HUES64 (cell line): ENCODE measurements around the gene RBM33. TPM values are rescaled to one million over a fixed set of nuclear protein-coding genes. Genes with fewer than 3 reads are reported as not detected.

ENCODE experiments used
- H3K27ac ChIP-seq: 2 replicates; pipeline ENCODE4 v1.7.0; 2013; ENCODE audit warnings: low read depth, low read length, inconsistent platforms
- H3K27me3 ChIP-seq: 2 replicates; pipeline ENCODE4 v1.6.1; 2013; ENCODE audit warnings: mild to moderate bottlenecking, low read length; ENCODE audit not compliant: insufficient read depth
- H3K36me3 ChIP-seq: 2 replicates; pipeline ENCODE4 v1.6.1; 2013; ENCODE audit warnings: mild to moderate bottlenecking, low read length; ENCODE audit not compliant: insufficient read depth
- H3K4me1 ChIP-seq: 2 replicates; pipeline ENCODE4 v1.6.1; 2013; ENCODE audit warnings: mild to moderate bottlenecking, low read length, moderate library complexity; ENCODE audit not compliant: insufficient read depth
- H3K4me3 ChIP-seq: 2 replicates; pipeline ENCODE4 v1.5.1; 2013; ENCODE audit warnings: mild to moderate bottlenecking, low read length, moderate library complexity
- H3K9ac ChIP-seq: 2 replicates; pipeline ENCODE4 v1.6.1; 2013; ENCODE audit warnings: mild to moderate bottlenecking, low read depth, low read length
- H3K9me3 ChIP-seq: 2 replicates; pipeline ENCODE4 v1.6.1; 2013; ENCODE audit warnings: low read depth, low read length; ENCODE audit not compliant: insufficient read depth
- WGBS: fragments of 150-250, 120-280 bp; methylation state at CpG from one replicate; pipeline ENCODE4 v1.1.7; 2013; ENCODE audit warnings: missing lambda C conversion rate; 5-methylcytosine and 5-hydroxymethylcytosine counted together
- polyA plus RNA-seq, 2 experiments: library from polyadenylated mRNA; stranded (reverse); fragments of 50-300 nt; gene quantifications; one replicate each; pipeline ENCODE4 v1.2.3, GENCODE V29; 2013

RBM33 gene, protein sequence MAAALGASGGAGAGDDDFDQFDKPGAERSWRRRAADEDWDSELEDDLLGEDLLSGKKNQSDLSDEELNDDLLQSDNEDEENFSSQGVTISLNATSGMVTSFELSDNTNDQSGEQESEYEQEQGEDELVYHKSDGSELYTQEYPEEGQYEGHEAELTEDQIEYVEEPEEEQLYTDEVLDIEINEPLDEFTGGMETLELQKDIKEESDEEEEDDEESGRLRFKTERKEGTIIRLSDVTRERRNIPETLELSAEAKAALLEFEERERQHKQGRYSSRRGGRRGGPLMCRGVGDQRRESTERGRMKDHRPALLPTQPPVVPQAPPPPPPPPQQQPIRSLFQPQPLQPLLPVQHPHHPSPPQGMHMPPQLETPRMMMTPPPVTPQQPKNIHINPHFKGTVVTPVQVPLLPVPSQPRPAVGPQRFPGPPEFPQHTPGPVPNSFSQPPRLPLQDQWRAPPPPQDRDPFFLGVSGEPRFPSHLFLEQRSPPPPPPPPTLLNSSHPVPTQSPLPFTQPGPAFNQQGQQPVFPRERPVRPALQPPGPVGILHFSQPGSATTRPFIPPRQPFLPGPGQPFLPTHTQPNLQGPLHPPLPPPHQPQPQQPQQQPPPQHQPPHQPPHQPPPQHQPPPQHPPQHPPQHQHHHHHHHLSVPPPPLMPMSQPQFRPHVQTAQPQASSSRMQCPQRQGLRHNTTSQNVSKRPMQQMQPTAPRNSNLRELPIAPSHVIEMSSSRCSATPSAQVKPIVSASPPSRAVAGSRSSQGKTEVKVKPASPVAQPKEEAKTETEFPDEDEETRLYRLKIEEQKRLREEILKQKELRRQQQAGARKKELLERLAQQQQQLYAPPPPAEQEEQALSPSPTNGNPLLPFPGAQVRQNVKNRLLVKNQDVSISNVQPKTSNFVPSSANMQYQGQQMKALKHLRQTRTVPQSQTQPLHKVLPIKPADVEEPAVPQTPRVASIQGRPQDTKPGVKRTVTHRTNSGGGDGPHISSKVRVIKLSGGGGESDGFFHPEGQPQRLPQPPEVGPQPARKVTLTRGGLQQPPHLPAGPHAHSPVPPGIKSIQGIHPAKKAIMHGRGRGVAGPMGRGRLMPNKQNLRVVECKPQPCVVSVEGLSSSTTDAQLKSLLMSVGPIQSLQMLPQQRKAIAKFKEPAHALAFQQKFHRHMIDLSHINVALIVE
- 20.7 TPM for polyA plus RNA-seq (2013, experiment 1 of 2)
- 26.4 TPM for polyA plus RNA-seq (2013, experiment 2 of 2)

GRCh38 chr7:155644178-155644970, at the start of gene RBM33:
RBM33 (plus strand) TSS chr7:155644661; CDS start chr7:155644877, 216 bp downstream.
- WGBS = under 1% methylated on average over 83 of the region's 85 CpGs
- H3K36me3 ChIP-seq = peaks cover 52% of the 10 kb centered on the region

DNA sequence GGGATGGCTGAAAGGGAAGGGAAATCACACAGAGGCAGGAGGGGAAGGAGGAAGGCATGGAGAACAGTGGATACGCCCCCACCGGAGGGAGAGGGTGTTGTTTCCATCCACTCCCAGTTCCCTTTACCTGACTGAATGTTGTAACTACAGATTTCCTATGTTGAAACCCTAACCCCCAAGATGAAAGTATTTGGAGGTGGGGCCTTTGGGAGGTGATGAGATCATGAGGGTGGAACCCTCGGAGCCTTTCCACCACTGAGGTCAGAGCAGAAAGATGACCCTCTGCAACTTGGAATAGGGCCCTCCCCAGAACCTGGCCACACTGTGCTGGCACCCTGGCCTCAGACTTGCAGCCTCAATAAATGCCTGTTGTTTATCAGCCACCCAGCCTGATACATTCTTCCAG, 49.5 kb upstream of the RBM33 start:
- H3K36me3 ChIP-seq = no peaks in the 10 kb centered on the region
- WGBS = 87% methylated on average over 3 of the region's 3 CpGs
- no peak overlapping the region for H3K27ac ChIP-seq
- H3K9me3 ChIP-seq = no peaks in the 10 kb centered on the region
- peaks cover 4% of the 10 kb centered on the region; the same call in 1 of the 2 replicates for H3K27me3 ChIP-seq
- no peak overlapping the region for H3K9ac ChIP-seq
- H3K4me3 ChIP-seq = no peak overlapping the region
- H3K4me1 ChIP-seq = 0 out of 2 replicates have a peak, but pooled peaks cover 8% of the 10 kb centered on the region

More at GRCh38 chr7:155644178-155644970, at the start of gene RBM33:
- H3K4me3 ChIP-seq = peak within 1 kb of the TSS; percentile 82
- peaks cover 12% of the 10 kb centered on the region for H3K4me1 ChIP-seq
- peaks cover 35% of the 10 kb centered on the region for H3K9me3 ChIP-seq
- no peaks in the 10 kb centered on the region for H3K27me3 ChIP-seq
- H3K9ac ChIP-seq = peak within 1 kb of the TSS; percentile 97
- peak within 1 kb of the TSS; percentile 98 for H3K27ac ChIP-seq

DNA sequence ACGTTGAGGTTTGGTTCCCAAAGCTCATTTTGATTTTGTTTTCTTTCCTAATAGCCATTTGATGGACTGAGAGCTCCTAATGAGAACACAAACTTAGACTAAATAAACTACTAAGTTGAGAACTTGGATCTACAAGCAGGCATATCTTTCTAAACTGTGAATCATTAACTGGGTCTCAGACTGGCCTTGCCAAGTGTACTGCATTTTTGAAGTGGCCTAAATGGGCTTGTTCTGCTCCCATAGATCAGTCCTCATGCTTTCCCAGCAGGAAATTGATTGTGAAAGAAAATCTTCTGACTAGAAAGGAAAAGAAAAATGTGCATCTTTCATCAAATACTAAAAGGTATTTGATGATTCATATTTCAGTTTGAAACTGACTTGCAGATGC, 46.7 kb upstream of the RBM33 start:
- H3K4me3 ChIP-seq = no peak overlapping the region
- no peaks in the 10 kb centered on the region for H3K36me3 ChIP-seq
- H3K9ac ChIP-seq = no peak overlapping the region
- H3K4me1 ChIP-seq = 0 out of 2 replicates have a peak, but pooled peaks cover 8% of the 10 kb centered on the region
- H3K9me3 ChIP-seq = no peaks in the 10 kb centered on the region
- H3K27ac ChIP-seq = no peak overlapping the region
- 85% methylated on average over 1 of the region's 1 CpG for WGBS
- H3K27me3 ChIP-seq = peaks cover 4% of the 10 kb centered on the region; the same call in 1 of the 2 replicates

GRCh38 chr7:155598810-155599210, 45.7 kb upstream of the RBM33 start:
- H3K9ac ChIP-seq = no peak overlapping the region
- peaks cover 4% of the 10 kb centered on the region; the same call in 1 of the 2 replicates for H3K27me3 ChIP-seq
- 3% methylated on average over 11 of the region's 12 CpGs for WGBS
- H3K9me3 ChIP-seq = no peaks in the 10 kb centered on the region
- H3K36me3 ChIP-seq = no peaks in the 10 kb centered on the region
- no peak overlapping the region for H3K27ac ChIP-seq
- H3K4me1 ChIP-seq = 0 out of 2 replicates have a peak, but pooled peaks cover 8% of the 10 kb centered on the region
- no peak overlapping the region for H3K4me3 ChIP-seq

DNA sequence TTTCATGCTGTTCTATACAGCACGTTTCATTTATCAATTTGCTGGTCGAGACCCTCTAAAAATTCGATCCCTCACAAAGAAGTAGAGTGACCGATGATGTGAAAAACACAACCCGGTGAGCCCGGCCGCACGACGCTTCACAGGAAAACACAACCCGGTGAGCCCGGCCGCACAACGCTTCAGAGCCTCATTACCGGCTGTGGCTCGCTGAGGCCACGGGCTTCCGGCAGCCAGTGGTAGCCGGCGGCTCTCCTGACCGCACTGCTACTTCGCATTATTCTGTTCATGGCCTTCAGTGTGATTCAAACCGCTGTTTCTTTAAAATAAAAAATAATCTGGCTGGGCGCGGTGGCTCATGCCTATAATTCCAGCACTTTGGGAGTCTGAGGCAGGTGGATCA, 42.3 kb upstream of the RBM33 start:
- Histone ChIP-seq H3K27ac (no peak overlapping the region), H3K9ac (no peak overlapping the region), H3K9me3 (no peaks in the 10 kb centered on the region), H3K4me1 (no peaks in the 10 kb centered on the region), H3K27me3 (peaks cover 4% of the 10 kb centered on the region; the same call in 1 of the 2 replicates), H3K36me3 (no peaks in the 10 kb centered on the region), H3K4me3 (no peak overlapping the region)
- 96% methylated on average over 24 of the region's 24 CpGs for WGBS

DNA sequence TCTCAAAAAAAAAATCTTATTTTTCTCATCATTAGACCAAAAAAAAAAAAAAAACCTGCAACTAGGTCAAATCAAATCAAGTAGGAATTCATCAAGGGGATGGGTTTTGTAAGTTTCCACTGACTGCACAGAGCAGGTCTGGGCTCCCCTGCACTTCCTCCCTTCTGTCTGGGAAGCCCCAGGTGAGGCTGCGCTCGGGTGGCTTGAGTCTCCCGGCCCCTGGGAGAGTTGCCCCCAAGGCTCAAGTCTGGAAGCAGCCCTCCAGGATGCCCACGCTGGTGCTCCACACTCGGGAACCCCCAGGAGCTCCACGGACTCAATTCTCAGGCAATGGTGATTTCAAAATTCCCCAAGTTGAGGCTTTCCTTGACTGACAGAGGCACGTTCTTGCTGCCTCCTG, 41.7 kb upstream of the RBM33 start:
- 78% methylated on average over 7 of the region's 7 CpGs for WGBS
- Histone ChIP-seq H3K9ac (no peak overlapping the region), H3K4me1 (no peaks in the 10 kb centered on the region), H3K27me3 (peaks cover 4% of the 10 kb centered on the region; the same call in 1 of the 2 replicates), H3K36me3 (no peaks in the 10 kb centered on the region), H3K9me3 (no peaks in the 10 kb centered on the region), H3K4me3 (no peak overlapping the region), H3K27ac (no peak overlapping the region)

DNA sequence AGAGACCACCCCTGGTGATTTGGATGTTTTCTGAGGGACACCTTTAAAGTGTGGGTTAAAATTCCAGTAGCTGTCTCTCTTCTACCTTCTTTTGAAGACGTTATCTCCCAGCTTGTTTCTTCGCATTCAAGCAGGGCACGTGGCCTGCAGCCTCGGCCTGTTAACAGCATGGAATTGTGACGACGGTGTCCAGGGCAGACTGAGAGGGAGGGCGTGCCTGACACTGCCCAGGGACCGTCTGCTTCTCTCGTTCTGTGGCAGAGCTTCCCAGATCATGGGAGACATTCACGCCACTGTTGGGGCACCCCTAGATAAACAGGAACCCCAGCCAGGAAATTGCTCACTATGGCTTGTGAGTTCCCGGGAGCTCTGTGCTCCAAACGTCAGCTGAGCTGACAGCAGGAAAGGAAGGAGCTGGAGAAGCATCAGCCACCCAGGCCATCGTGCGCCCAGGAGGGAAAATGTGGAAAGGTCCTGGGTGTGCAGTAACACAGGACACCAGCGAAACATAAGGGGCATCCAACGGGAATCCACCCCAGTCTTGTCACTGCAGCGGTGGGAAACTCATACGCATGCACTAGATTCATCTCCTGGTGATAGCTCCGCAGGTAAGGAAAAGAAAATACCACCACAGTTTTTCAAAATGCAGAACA, 41.1 kb upstream of the RBM33 start:
- Histone ChIP-seq H3K27ac (no peak overlapping the region), H3K4me3 (no peak overlapping the region), H3K36me3 (no peaks in the 10 kb centered on the region), H3K9ac (no peak overlapping the region), H3K4me1 (no peaks in the 10 kb centered on the region), H3K27me3 (peaks cover 4% of the 10 kb centered on the region; the same call in 1 of the 2 replicates), H3K9me3 (no peaks in the 10 kb centered on the region)
- WGBS = 83% methylated on average over 19 of the region's 19 CpGs

- H3K36me3 ChIP-seq = no peaks in the 10 kb centered on the region
- 94% methylated on average over 18 of the region's 18 CpGs for WGBS
- no peaks in the 10 kb centered on the region for H3K9me3 ChIP-seq
- H3K27ac ChIP-seq = no peak overlapping the region
- H3K9ac ChIP-seq = no peak overlapping the region
- H3K4me1 ChIP-seq = no peaks in the 10 kb centered on the region
- peaks cover 2% of the 10 kb centered on the region; the same call in 1 of the 2 replicates for H3K27me3 ChIP-seq
- no peak overlapping the region for H3K4me3 ChIP-seq
These were observed 40.5 kb upstream of the RBM33 start for GRCh38 chr7:155603858-155604503.

DNA sequence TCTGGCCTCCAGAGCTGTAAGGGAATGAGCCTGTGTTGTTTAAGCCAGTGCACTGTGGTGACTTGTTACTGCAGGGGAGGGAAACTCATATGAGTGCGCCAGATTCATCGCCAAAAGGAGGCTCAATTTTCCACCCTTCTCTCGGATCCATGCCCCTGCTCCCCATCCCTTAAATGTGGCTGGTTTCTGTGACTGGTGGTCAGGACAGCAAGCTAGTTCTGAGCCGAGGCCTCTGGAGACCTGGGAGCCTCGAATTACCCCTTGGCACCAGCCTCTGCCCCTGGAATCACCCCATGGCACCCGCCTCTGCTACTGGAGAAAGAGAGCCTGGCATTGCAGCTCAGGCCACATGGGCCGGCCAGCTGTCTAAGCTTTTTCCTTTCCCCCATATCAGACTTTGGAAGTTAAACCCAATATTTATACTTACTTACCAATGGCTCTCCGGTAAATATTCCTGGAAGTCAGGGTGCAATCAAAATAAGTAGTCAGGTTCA, 39.9 kb upstream of the RBM33 start:
- Histone ChIP-seq H3K4me1 (no peaks in the 10 kb centered on the region), H3K9me3 (no peaks in the 10 kb centered on the region), H3K27me3 (no peaks in the 10 kb centered on the region), H3K36me3 (no peaks in the 10 kb centered on the region), H3K27ac (no peak overlapping the region), H3K4me3 (no peak overlapping the region), H3K9ac (no peak overlapping the region)
- WGBS = 92% methylated on average over 8 of the region's 8 CpGs
